K562 (cell line): ENCODE measurements around the gene LNX2. TPM values are rescaled to one million over a fixed set of nuclear protein-coding genes. Genes with fewer than 3 reads are reported as not detected.

ENCODE experiments used
- BACH1 ChIP-seq: fragments of 200-800 bp; sonication (Bioruptor generic); IDR thresholded peaks from 2 replicates; pipeline ENCODE4 v1.6.1; 2016; ENCODE audit warnings: missing genetic modification characterization, missing compliant biosample characterization
- CTCF ChIP-seq, 3 experiments: IDR thresholded peaks in 2 of 3; conservative IDR thresholded peaks in 1 of 3; 2 replicates each; pipeline ENCODE4 v1.5.1; 2011 to 2012; ENCODE audit warnings: low read length in 3 of 3, mild to moderate bottlenecking in 3 of 3, control low read depth in 2 of 3, improper control_type of control experiment in 1 of 3, inconsistent platforms in 1 of 3, low read depth in 1 of 3, mixed read lengths in 1 of 3, moderate library complexity in 1 of 3; ENCODE audit not compliant: insufficient read depth in 2 of 3
- KDM1A ChIP-seq, 2 experiments: fragments of 450-650 bp; IDR thresholded peaks; 2 replicates each; pipeline ENCODE4 v1.6.1; 2016; ENCODE audit warnings: mild to moderate bottlenecking in 2 of 2
- MEIS2 ChIP-seq: fragments of 450-650 bp; IDR thresholded peaks from 2 replicates; pipeline ENCODE4 v1.6.1; 2014; ENCODE audit warnings: mild to moderate bottlenecking; ENCODE audit not compliant: partially characterized antibody
- PKNOX1 ChIP-seq: fragments of 450-650 bp; IDR thresholded peaks from 2 replicates; pipeline ENCODE4 v1.6.1; 2016
- SFPQ ChIP-seq: fragments of 200-400 bp; formaldehyde crosslinking; IDR thresholded peaks from 2 replicates; pipeline ENCODE4 v1.6.1; 2017; ENCODE audit warnings: mild to moderate bottlenecking, low read depth, low read length, moderate library complexity
- WHSC1 ChIP-seq: IDR thresholded peaks from one replicate; pipeline ENCODE4 v1.6.1; 2012; ENCODE audit warnings: low read length, control low read depth, inconsistent platforms
- polyA plus RNA-seq, 8 experiments: library from polyadenylated mRNA; depleted of rRNA in 4 of 8; stranded (reverse) in 5 of 8; unstranded in 3 of 8; fragments of >200 nt; fragmentation: Nextera tagmentation in 2 of 8; fragmentation: Illumina TruSeq in 1 of 8; extraction: Ambion mirVana in 2 of 8; extraction: Trizol in 1 of 8; gene quantifications; 2 replicates each; pipeline versions ENCODE4 v1.2.1 to v1.2.3, GENCODE V29; 2011 to 2014; ENCODE audit warnings: inconsistent platforms in 1 of 8, missing spikeins in 1 of 8
- total RNA-seq, 7 experiments: library from RNA; depleted of rRNA in 6 of 7; stranded (reverse); fragments of >200 nt in 6 of 7; fragmentation: Illumina TruSeq in 2 of 7; extraction: Trizol in 2 of 7; gene quantifications; 2 replicates each; pipeline versions ENCODE4 v1.2.1 to v1.2.3, GENCODE V29; 2011 to 2021; ENCODE audit warnings: low replicate concordance in 1 of 7

Gene LNX2
- total and polyA plus RNA-seq, 9 of the 15 experiments (the other 6 are each of a cell fraction or from before 2014, with no cell fraction given) = 1.5 to 5.5 (median 4.0) TPM

GRCh38 chr13:27601208-27601607 is 19.1 kb downstream of the LNX2 start (continued):
- TF ChIP-seq MEIS2 (peak; percentile 80), BACH1 (peak; percentile 39; the same call in 1 of the 2 replicates), WHSC1 (no peak), KDM1A (IDR thresholded peaks at IDR 0.05) (no peak), SFPQ (no peak), PKNOX1 (peak; percentile 66), CTCF (IDR thresholded peaks at IDR 0.05 in 2 of 3, conservative IDR thresholded peaks at IDR 0.05 in 1 of 3; ENCODE audit: insufficient read depth in 2 of 3, low read depth in 1 of 3, low read length in 3 of 3) (no peak)
